IMR-90 (cell line): ENCODE data around the gene DAAM2.

Experiments
- CEBPB ChIP-seq: IDR thresholded peaks from 2 replicates; pipeline ENCODE4 v1.6.1; 2012; ENCODE audit warnings: low read depth, low read length, improper control_type of control experiment
- CHD1 ChIP-seq: IDR thresholded peaks from 2 replicates; pipeline ENCODE4 v1.6.1; 2012; ENCODE audit warnings: low read depth, low read length, improper control_type of control experiment
- CTCF ChIP-seq: conservative IDR thresholded peaks from 2 replicates; pipeline ENCODE4 v1.5.1; 2012; ENCODE audit warnings: mild to moderate bottlenecking, low read depth, low read length, improper control_type of control experiment
- MAZ ChIP-seq: IDR thresholded peaks from 2 replicates; pipeline ENCODE4 v1.6.1; 2012; ENCODE audit warnings: low read depth, mild to moderate bottlenecking, low read length, improper control_type of control experiment, moderate library complexity, borderline replicate concordance
- MXI1 ChIP-seq: IDR thresholded peaks from 2 replicates; pipeline ENCODE4 v1.6.1; 2012; ENCODE audit warnings: low read depth, mild to moderate bottlenecking, low read length, moderate library complexity, borderline replicate concordance
- POLR2A ChIP-seq: IDR thresholded peaks from 2 replicates; pipeline ENCODE4 v1.6.1; 2012; ENCODE audit warnings: mild to moderate bottlenecking, low read depth, low read length
- RAD21 ChIP-seq: IDR thresholded peaks from 2 replicates; pipeline ENCODE4 v1.6.1; 2012; ENCODE audit warnings: low read length, improper control_type of control experiment
- RCOR1 ChIP-seq: IDR thresholded peaks from 2 replicates; pipeline ENCODE4 v1.6.1; 2012; ENCODE audit warnings: mild to moderate bottlenecking, low read length, improper control_type of control experiment; ENCODE audit not compliant: insufficient replicate concordance
- RFX5 ChIP-seq: IDR thresholded peaks from 2 replicates; pipeline ENCODE4 v1.8.0; 2012; ENCODE audit warnings: low read depth, mild to moderate bottlenecking, low read length, moderate library complexity
- SMC3 ChIP-seq: fragments of 150-350 bp; IDR thresholded peaks from 2 replicates; pipeline ENCODE4 v1.6.1; 2016; ENCODE audit warnings: low read depth, mild to moderate bottlenecking, antibody characterized with exemption, low read length, moderate library complexity
- TF ChIP-seq, protein P1 (sequence below): fragments of 150-350 bp; IDR thresholded peaks from 2 replicates; pipeline ENCODE4 v1.6.1; 2016; ENCODE audit warnings: low read depth, mild to moderate bottlenecking, low read length, moderate library complexity, borderline replicate concordance

DNA sequence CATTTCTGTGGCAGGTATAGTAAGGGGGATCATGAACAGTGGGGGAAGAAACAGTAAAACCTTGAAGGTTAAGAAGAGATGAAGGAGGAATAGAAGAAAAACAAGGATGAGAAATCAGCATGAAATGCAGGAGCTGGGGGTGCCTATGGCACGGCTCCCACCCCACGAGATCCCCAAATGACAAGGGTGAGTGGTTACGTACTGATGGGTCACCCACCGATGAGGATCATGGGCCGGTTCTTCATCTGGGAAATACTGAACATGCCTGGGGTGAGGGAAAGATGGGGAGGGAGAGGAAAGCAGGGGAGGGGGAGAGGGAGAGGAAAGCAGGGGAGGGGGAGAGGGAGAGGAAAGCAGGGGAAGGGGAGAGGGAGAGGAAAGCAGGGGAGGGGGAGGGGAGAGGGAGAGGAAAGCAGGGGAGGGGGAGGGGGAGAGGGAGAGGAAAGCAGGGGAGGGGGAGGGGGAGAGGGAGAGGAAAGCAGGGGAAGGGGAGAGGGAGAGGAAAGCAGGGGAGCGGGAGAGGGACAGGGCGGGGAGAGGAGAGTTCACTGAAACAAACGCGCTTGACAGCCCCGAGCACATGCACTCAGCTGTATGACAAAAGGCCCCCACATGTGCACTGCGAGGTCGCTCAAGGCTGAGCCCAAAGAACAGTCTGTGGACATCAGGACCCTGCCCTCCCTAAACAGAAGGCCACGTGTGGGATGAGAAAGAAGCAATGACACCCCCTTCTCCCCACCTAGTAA is 116.8 kb downstream of the DAAM2 start:
- TF ChIP-seq CTCF, result no peak
- no peak for TF ChIP-seq CHD1
- TF ChIP-seq, protein P1, sequence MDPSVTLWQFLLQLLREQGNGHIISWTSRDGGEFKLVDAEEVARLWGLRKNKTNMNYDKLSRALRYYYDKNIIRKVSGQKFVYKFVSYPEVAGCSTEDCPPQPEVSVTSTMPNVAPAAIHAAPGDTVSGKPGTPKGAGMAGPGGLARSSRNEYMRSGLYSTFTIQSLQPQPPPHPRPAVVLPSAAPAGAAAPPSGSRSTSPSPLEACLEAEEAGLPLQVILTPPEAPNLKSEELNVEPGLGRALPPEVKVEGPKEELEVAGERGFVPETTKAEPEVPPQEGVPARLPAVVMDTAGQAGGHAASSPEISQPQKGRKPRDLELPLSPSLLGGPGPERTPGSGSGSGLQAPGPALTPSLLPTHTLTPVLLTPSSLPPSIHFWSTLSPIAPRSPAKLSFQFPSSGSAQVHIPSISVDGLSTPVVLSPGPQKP, result no peak
- TF ChIP-seq MXI1, result no peak
- no peak for TF ChIP-seq POLR2A
- TF ChIP-seq RAD21, result no peak
- TF ChIP-seq CEBPB, result no peak
- TF ChIP-seq SMC3, result no peak
- no peak for TF ChIP-seq RFX5
- TF ChIP-seq RCOR1, result no peak
- TF ChIP-seq MAZ, result no peak
